HepG2 (cell line): Measurements from ENCODE around the gene NPIPB5. TPM values are rescaled to one million over a fixed set of nuclear protein-coding genes. Genes with fewer than 3 reads are reported as not detected.
"Not testable (repeated sequence)": the region's sequence is repeated elsewhere in the genome, so short reads cannot be mapped to it uniquely, and the experiment has no call there.

Experiments
- ATAC-seq: fragments of 200-7000 bp; cut with Tn5 transposase; 3 replicates; pipeline ENCODE4 v1.9.1; 2020; ENCODE audit warnings: mild to moderate bottlenecking, moderate library complexity
- BruUV-seq: library from RNA; stranded (reverse); fragments of 400-500 nt; replicated peaks from 2 replicates; lab custom pipeline; 2021; lab: Mats Ljungman, UMichigan
- CTCF ChIA-PET: fragments of 300-600 bp; formaldehyde crosslinking; extraction: SDS; loops from one replicate; lab custom pipeline; 2021; ENCODE audit warnings: low total read pairs, inconsistent platforms, low intra/inter-chr PET ratio; lab: Yijun Ruan, JAX
- POLR2A ChIA-PET: fragments of 350-600 bp; sonication (Branson Sonifier 250); formaldehyde crosslinking; loops from one replicate; lab custom pipeline; 2020; ENCODE audit warnings: antibody characterized with exemption, inconsistent platforms; lab: Yijun Ruan, JAX
- DNase-seq: peaks from one replicate; pipeline ENCODE4 v3.0.0-alpha.2; 2015; ENCODE audit warnings: low spot score
- FAIRE-seq: peaks from 3 replicates; lab custom pipeline; 2011; peaks lifted over from hg19 to GRCh38; lab: Jason Lieb, UNC
- H2AFZ ChIP-seq: one replicate; pipeline ENCODE4 v1.6.1; 2011; ENCODE audit warnings: low read length, inconsistent platforms
- H3K27ac ChIP-seq: fragments of 300-600 bp; 3 replicates; pipeline ENCODE4 v1.8.0; 2011; ENCODE audit warnings: mixed run types, mild to moderate bottlenecking, mixed read lengths, low read length, inconsistent platforms; ENCODE audit not compliant: insufficient read depth; ENCODE audit errors: extremely low read length
- H3K27me3 ChIP-seq, 2 experiments: fragments of 200-600 bp in 1 of 2; 2 replicates in 1 of 2; 3 replicates in 1 of 2; pipeline versions ENCODE4 v1.6.0 to v1.8.0; 2011; ENCODE audit warnings: low read length in 2 of 2, mild to moderate bottlenecking in 2 of 2, moderate library complexity in 2 of 2, inconsistent platforms in 1 of 2; ENCODE audit not compliant: insufficient read depth in 2 of 2, control insufficient read depth in 1 of 2
- H3K36me3 ChIP-seq, 2 experiments: fragments of 200-600 bp in 1 of 2; replicated peaks in 1 of 2; 2 replicates in 1 of 2; 3 replicates in 1 of 2; pipeline versions ENCODE4 v1.5.1 to v1.8.0; 2011; ENCODE audit warnings: low read length in 2 of 2, inconsistent platforms in 1 of 2; ENCODE audit not compliant: insufficient read depth in 2 of 2, control insufficient read depth in 1 of 2
- H3K4me1 ChIP-seq: 2 replicates; pipeline ENCODE4 v1.5.1; 2012; ENCODE audit warnings: low read length, inconsistent platforms; ENCODE audit not compliant: insufficient read depth
- H3K4me2 ChIP-seq: 2 replicates; pipeline ENCODE4 v1.6.0; 2011; ENCODE audit warnings: low read depth, low read length, inconsistent platforms
- H3K4me3 ChIP-seq, 3 experiments: fragments of 200-600 bp in 1 of 3; sonication (generic), shearing (Covaris generic) in 1 of 3; replicated peaks in 1 of 3; 2 replicates each; pipeline ENCODE4 v1.5.1; 2011 to 2016; ENCODE audit warnings: low read length in 3 of 3, inconsistent platforms in 2 of 3, low read depth in 2 of 3, mild to moderate bottlenecking in 2 of 3, control low read depth in 1 of 3, mixed read lengths in 1 of 3; ENCODE audit not compliant: insufficient read depth in 1 of 3
- H3K79me2 ChIP-seq: one replicate; pipeline ENCODE4 v1.6.1; 2011; ENCODE audit warnings: low read length, inconsistent platforms; ENCODE audit not compliant: insufficient read depth
- H3K9ac ChIP-seq: 2 replicates; pipeline ENCODE4 v1.6.0; 2011; ENCODE audit warnings: mild to moderate bottlenecking, low read depth, low read length, inconsistent platforms; ENCODE audit not compliant: insufficient read depth
- H3K9me3 ChIP-seq: 2 replicates; pipeline ENCODE4 v1.5.1; 2012; ENCODE audit warnings: mild to moderate bottlenecking, low read length
- H4K20me1 ChIP-seq: 2 replicates; pipeline ENCODE4 v1.6.0; 2011; ENCODE audit warnings: inconsistent platforms, mild to moderate bottlenecking, low read length, moderate library complexity; ENCODE audit not compliant: insufficient read depth
- MNT ChIP-seq: fragments of 450-650 bp; IDR thresholded peaks from 2 replicates; pipeline ENCODE4 v1.6.1; 2016
- NFIB ChIP-seq: sonication (generic); formaldehyde crosslinking; IDR thresholded peaks from 2 replicates; pipeline ENCODE4 v1.9.0; 2021; ENCODE audit warnings: missing genetic modification reagents, mild to moderate bottlenecking, borderline replicate concordance
- NFYB ChIP-seq: sonication (generic); formaldehyde crosslinking; IDR thresholded peaks from 2 replicates; pipeline ENCODE4 v1.4.0; 2020; ENCODE audit warnings: missing genetic modification reagents
- NFYC ChIP-seq: IDR thresholded peaks from 2 replicates; pipeline ENCODE4 v1.6.1; 2016; ENCODE audit warnings: missing genetic modification reagents, missing compliant biosample characterization
- RBAK ChIP-seq: sonication (generic); formaldehyde crosslinking; IDR thresholded peaks from 2 replicates; pipeline ENCODE4 v1.5.1; 2020; ENCODE audit warnings: mild to moderate bottlenecking, missing genetic modification reagents
- WGBS: methylation state at CpG from one replicate; pipeline ENCODE4 v1.1.6; 2017; ENCODE audit warnings: low lambda C conversion rate; 5-methylcytosine and 5-hydroxymethylcytosine counted together
- in situ Hi-C: cut with HindIII; loops from 2 replicates; pipeline ENCODE4 v1.10.0; 2017; ENCODE audit warnings: low pct_unique_long_range_greater_than_20kb; ENCODE audit not compliant: extremely low pct_ligation_motif_present
- intact Hi-C: fragments of 100-400 bp; cut with micrococcal nuclease; formaldehyde crosslinking; loops from one replicate; pipeline ENCODE4 v1.10.0; 2022; ENCODE audit not compliant: unreplicated experiment
- polyA plus RNA-seq, 8 experiments: library from polyadenylated mRNA; depleted of rRNA in 3 of 8; stranded (reverse) in 7 of 8; unstranded in 1 of 8; fragments of >200 nt; fragmentation: Illumina TruSeq in 4 of 8; extraction: Trizol in 4 of 8; gene quantifications; 2 replicates each; pipeline versions ENCODE4 v1.2.1 to v1.2.3, GENCODE V29; 2011 to 2016; ENCODE audit warnings: low read depth in 4 of 8, missing spikeins in 1 of 8, mixed read lengths in 1 of 8; ENCODE audit not compliant: insufficient read depth in 1 of 8
- total RNA-seq, 5 experiments: library from RNA; depleted of rRNA; stranded (reverse); fragments of >200 nt; fragmentation: Illumina TruSeq; extraction: Trizol; gene quantifications; 2 replicates each; pipeline ENCODE4 v1.2.3, GENCODE V29; 2016; ENCODE audit warnings: low read depth in 1 of 5

Gene NPIPB5
- total and polyA plus RNA-seq, 2 of the 13 experiments (the other 11 are each of a cell fraction or from before 2014, with no cell fraction given): 59.1 to 67.7 TPM

- DNase-seq, H3K27me3 ChIP-seq, POLR2A ChIA-PET, intact Hi-C loops: not testable (repeated sequence)
- TF ChIP-seq MNT: 0 out of 2 replicates have a peak, but pooled peaks have one; percentile 5
- peak; percentile 22; the same call in 1 of the 2 replicates for TF ChIP-seq NFYB (CRISPR knock-in tag)
- peak; percentile 47; the same call in 1 of the 2 replicates for TF ChIP-seq NFYC (CRISPR knock-in tag)
- TF ChIP-seq, all 625 proteins: peak for 3; not testable (repeated sequence) for 622
- H3K79me2 ChIP-seq, H3K27ac ChIP-seq, H3K4me3 ChIP-seq, H4K20me1 ChIP-seq, BruUV-seq, in situ Hi-C loops, H3K4me2 ChIP-seq, H3K9me3 ChIP-seq, ATAC-seq, H2AFZ ChIP-seq, H3K9ac ChIP-seq, FAIRE-seq, CTCF ChIA-PET, H3K36me3 ChIP-seq: not testable (repeated sequence)
- WGBS: 28% methylated on average over 2 of the region's 2 CpGs
- peaks cover 27% of the 10 kb centered on the region for H3K4me1 ChIP-seq
These were observed 35.9 kb downstream of the NPIPB5 start for GRCh38 chr16:22546630-22547029.

GRCh38 chr16:22547170-22547765 lies 36.6 kb downstream of the NPIPB5 start:
- H3K9me3 ChIP-seq, FAIRE-seq, ATAC-seq, H3K4me2 ChIP-seq, POLR2A ChIA-PET, H3K27me3 ChIP-seq, H4K20me1 ChIP-seq, H3K79me2 ChIP-seq, H2AFZ ChIP-seq, in situ Hi-C loops, H3K27ac ChIP-seq, H3K36me3 ChIP-seq, BruUV-seq, intact Hi-C loops, DNase-seq, H3K4me3 ChIP-seq, CTCF ChIA-PET, H3K9ac ChIP-seq: not testable (repeated sequence)
- H3K4me1 ChIP-seq: peaks cover 27% of the 10 kb centered on the region
- TF ChIP-seq NFIB (CRISPR knock-in tag) (peak; percentile 47; the same call in 1 of the 2 replicates), RBAK (CRISPR knock-in tag) (peak; percentile 79; the same call in 1 of the 2 replicates), MNT (peak; percentile 78)
- WGBS: 83% methylated on average over 2 of the region's 2 CpGs
